CD14-positive monocyte (primary cell): ENCODE results near the gene CTU2. TPM values are rescaled to one million over a fixed set of nuclear protein-coding genes. Genes with fewer than 3 reads are reported as not detected.
A peak's percentile ranks its signal among the peaks of the same experiment; 100 is the strongest.

Source experiments
- DNase-seq, 3 donors: peaks; one replicate each; pipeline ENCODE4 v3.0.0-alpha.2; 2011 to 2022
- H2AFZ ChIP-seq: 2 replicates; pipeline ENCODE4 v1.6.0; 2012; ENCODE audit warnings: mild to moderate bottlenecking, low read depth, low read length, inconsistent platforms; ENCODE audit not compliant: insufficient read depth, poor library complexity, severe bottlenecking
- H3K27ac ChIP-seq, 2 donors: 1 replicate in 1 of 2; 2 replicates in 1 of 2; pipeline ENCODE4 v1.5.1; 2012 to 2013; ENCODE audit warnings: low read length in 2 of 2, control low read depth in 1 of 2, inconsistent platforms in 1 of 2, low read depth in 1 of 2, mild to moderate bottlenecking in 1 of 2
- H3K27me3 ChIP-seq, 2 donors: one replicate each; pipeline versions ENCODE4 v1.6.0 to v1.6.1; 2011 to 2013; ENCODE audit warnings: low read length in 2 of 2; ENCODE audit not compliant: control insufficient read depth in 2 of 2, insufficient read depth in 2 of 2
- H3K36me3 ChIP-seq, 2 donors: replicated peaks in 1 of 2; 1 replicate in 1 of 2; 2 replicates in 1 of 2; pipeline versions ENCODE4 v1.5.1 to v1.6.1; 2012 to 2013; ENCODE audit warnings: low read length in 2 of 2, control low read depth in 1 of 2, inconsistent platforms in 1 of 2, mild to moderate bottlenecking in 1 of 2; ENCODE audit not compliant: insufficient read depth in 2 of 2, control insufficient read depth in 1 of 2
- H3K4me1 ChIP-seq, 2 donors: 1 replicate in 1 of 2; 2 replicates in 1 of 2; pipeline versions ENCODE4 v1.5.1 to v1.6.1; 2012 to 2013; ENCODE audit warnings: low read length in 2 of 2, control low read depth in 1 of 2, inconsistent platforms in 1 of 2, mild to moderate bottlenecking in 1 of 2, moderate library complexity in 1 of 2; ENCODE audit not compliant: insufficient read depth in 2 of 2, control insufficient read depth in 1 of 2
- H3K4me2 ChIP-seq: replicated peaks from 2 replicates; pipeline ENCODE3; 2012; ENCODE audit warnings: low read length, moderate library complexity, mild to moderate bottlenecking; ENCODE audit not compliant: poor library complexity, severe bottlenecking; ENCODE audit errors: extremely low read depth
- H3K4me3 ChIP-seq, 3 experiments: fragments of 200-600 bp in 1 of 3; sonication (generic) in 1 of 3; replicated peaks in 1 of 3; 1 replicate in 2 of 3; 2 replicates in 1 of 3; pipeline ENCODE4 v1.5.1; 2011 to 2013; ENCODE audit warnings: low read length in 3 of 3, mild to moderate bottlenecking in 3 of 3, control low read depth in 2 of 3, low read depth in 2 of 3, inconsistent platforms in 1 of 3, moderate library complexity in 1 of 3
- H3K79me2 ChIP-seq: 2 replicates; pipeline ENCODE4 v1.6.0; 2012; ENCODE audit warnings: mild to moderate bottlenecking, control low read depth, inconsistent platforms, low read length, moderate library complexity; ENCODE audit not compliant: insufficient read depth
- H3K9ac ChIP-seq: 2 replicates; pipeline ENCODE4 v1.6.0; 2017; ENCODE audit warnings: low read length, mild to moderate bottlenecking; ENCODE audit not compliant: insufficient read depth, poor library complexity, severe bottlenecking
- H3K9me3 ChIP-seq, 2 donors: replicated peaks in 1 of 2; 1 replicate in 1 of 2; 2 replicates in 1 of 2; pipeline versions ENCODE4 v1.5.1 to v1.6.1; 2012 to 2013; ENCODE audit warnings: low read length in 2 of 2, control low read depth in 1 of 2; ENCODE audit not compliant: control insufficient read depth in 1 of 2, insufficient read depth in 1 of 2
- H4K20me1 ChIP-seq: 2 replicates; pipeline ENCODE4 v1.6.0; 2012; ENCODE audit warnings: mild to moderate bottlenecking, low read length, control low read depth, moderate library complexity; ENCODE audit not compliant: insufficient read depth
- H3K27ac Mint-ChIP-seq, 7 donors: one replicate each; pipeline ENCODE4 v1.8.0; 2020; ENCODE audit warnings: mild to moderate bottlenecking in 7 of 7, mixed read lengths in 7 of 7, moderate library complexity in 6 of 7, inconsistent platforms in 2 of 7
- H3K27me3 Mint-ChIP-seq, 3 donors: one replicate each; pipeline ENCODE4 v1.8.0; 2021 to 2022; ENCODE audit warnings: low read depth in 3 of 3, mild to moderate bottlenecking in 3 of 3, mixed read lengths in 3 of 3, moderate library complexity in 3 of 3, inconsistent platforms in 1 of 3
- H3K36me3 Mint-ChIP-seq, 2 donors: one replicate each; pipeline ENCODE4 v1.8.0; 2020; ENCODE audit warnings: mixed read lengths in 2 of 2, inconsistent platforms in 1 of 2, mild to moderate bottlenecking in 1 of 2
- H3K4me1 Mint-ChIP-seq: one replicate; pipeline ENCODE4 v1.8.0; 2020; ENCODE audit warnings: mild to moderate bottlenecking, mixed read lengths
- H3K4me3 Mint-ChIP-seq, 2 donors: one replicate each; pipeline ENCODE4 v1.8.0; 2020; ENCODE audit warnings: mild to moderate bottlenecking in 2 of 2, mixed read lengths in 2 of 2, moderate library complexity in 1 of 2
- H3K9me3 Mint-ChIP-seq, 7 donors: one replicate each; pipeline ENCODE4 v1.8.0; 2020 to 2022; ENCODE audit warnings: mixed read lengths in 7 of 7, mild to moderate bottlenecking in 6 of 7, moderate library complexity in 6 of 7, inconsistent platforms in 2 of 7
- WGBS: methylation state at CpG from one replicate; pipeline ENCODE4 v1.1.5; 2013; ENCODE audit warnings: missing lambda C conversion rate; ENCODE audit not compliant: insufficient coverage; 5-methylcytosine and 5-hydroxymethylcytosine counted together
- intact Hi-C, 2 donors: fragments of 100-400 bp; cut with micrococcal nuclease; formaldehyde crosslinking; loops; one replicate each; pipeline versions ENCODE4 v1.15.0 to v1.15.1; 2023
- polyA plus RNA-seq, 3 donors: library from polyadenylated mRNA; depleted of rRNA in 1 of 3; unstranded in 2 of 3; stranded (reverse) in 1 of 3; fragments of 300-500 nt in 2 of 3; fragments of >200 nt in 1 of 3; fragmentation: Illumina TruSeq in 2 of 3; gene quantifications; 1 replicate in 2 of 3; 2 replicates in 1 of 3; pipeline ENCODE4 v1.2.3, GENCODE V29; 2012 to 2021
- TF ChIP-seq, protein P1 (sequence below): fragments of 200-600 bp; IDR thresholded peaks from one replicate; pipeline ENCODE4 v1.8.0; 2022; ENCODE audit warnings: antibody characterized with exemption, mild to moderate bottlenecking

CTU2 gene
- polyA plus RNA-seq, 3 donors: 5.9 to 10.3 (median 7.5) TPM

DNA sequence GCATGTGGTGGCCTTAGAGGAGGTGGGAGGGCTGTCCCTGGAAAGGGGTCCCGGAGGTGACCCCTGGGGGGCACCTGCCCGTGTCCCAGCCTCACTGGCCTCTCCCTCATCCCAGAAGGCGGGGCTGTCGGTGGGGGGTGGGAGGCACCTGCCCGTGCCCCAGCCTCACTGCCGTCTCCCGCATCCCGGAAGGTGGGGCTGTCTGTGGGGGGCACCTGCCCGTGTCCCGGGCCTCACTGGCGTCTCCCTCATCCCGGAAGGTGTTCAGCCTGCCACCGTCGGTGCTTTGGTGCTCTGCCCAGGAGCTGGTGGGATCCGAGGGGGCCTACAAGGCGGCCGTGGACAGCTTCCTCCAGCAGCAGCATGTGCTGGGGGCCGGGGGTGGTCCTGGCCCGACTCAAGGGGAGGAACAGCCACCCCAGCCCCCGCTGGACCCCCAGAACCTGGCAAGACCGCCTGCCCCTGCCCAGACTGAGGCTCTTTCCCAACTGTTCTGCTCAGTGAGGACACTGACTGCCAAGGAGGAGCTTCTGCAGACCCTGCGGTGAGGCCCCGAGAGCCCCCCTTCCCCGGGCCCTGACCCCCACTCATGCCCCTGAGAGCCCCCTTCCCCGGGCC, 6.2 kb downstream of the CTU2 start:
- Histone ChIP-seq H3K27ac (no peak overlapping the region), H3K36me3 (peaks cover 44 to 46% of the 10 kb centered on the region in 2 donors), H2AFZ (no peak overlapping the region), H4K20me1 (peaks cover 58% of the 10 kb centered on the region), H3K27me3 (no peaks in the 10 kb centered on the region), H3K9me3 (no peaks in the 10 kb centered on the region), H3K4me3 (no peak overlapping the region), H3K9ac (no peak overlapping the region), H3K4me2 (no peak overlapping the region), H3K79me2 (peaks cover 3% of the 10 kb centered on the region), H3K4me1 (peaks cover 0 to 4% of the 10 kb centered on the region in 2 donors)
- H3K4me3 Mint-ChIP-seq: no peak overlapping the region
- peaks cover 21 to 53% of the 10 kb centered on the region in 2 donors for H3K36me3 Mint-ChIP-seq
- 81% methylated on average over 16 of the region's 25 CpGs for WGBS
- no peak for DNase-seq
- peaks cover 0 to 2% (median 0%) of the 10 kb centered on the region in 7 donors for H3K9me3 Mint-ChIP-seq
- H3K4me1 Mint-ChIP-seq: peaks cover 2% of the 10 kb centered on the region
- H3K27me3 Mint-ChIP-seq: peaks cover 0 to 2% (median 0%) of the 10 kb centered on the region in 3 donors
- TF ChIP-seq, protein P1, sequence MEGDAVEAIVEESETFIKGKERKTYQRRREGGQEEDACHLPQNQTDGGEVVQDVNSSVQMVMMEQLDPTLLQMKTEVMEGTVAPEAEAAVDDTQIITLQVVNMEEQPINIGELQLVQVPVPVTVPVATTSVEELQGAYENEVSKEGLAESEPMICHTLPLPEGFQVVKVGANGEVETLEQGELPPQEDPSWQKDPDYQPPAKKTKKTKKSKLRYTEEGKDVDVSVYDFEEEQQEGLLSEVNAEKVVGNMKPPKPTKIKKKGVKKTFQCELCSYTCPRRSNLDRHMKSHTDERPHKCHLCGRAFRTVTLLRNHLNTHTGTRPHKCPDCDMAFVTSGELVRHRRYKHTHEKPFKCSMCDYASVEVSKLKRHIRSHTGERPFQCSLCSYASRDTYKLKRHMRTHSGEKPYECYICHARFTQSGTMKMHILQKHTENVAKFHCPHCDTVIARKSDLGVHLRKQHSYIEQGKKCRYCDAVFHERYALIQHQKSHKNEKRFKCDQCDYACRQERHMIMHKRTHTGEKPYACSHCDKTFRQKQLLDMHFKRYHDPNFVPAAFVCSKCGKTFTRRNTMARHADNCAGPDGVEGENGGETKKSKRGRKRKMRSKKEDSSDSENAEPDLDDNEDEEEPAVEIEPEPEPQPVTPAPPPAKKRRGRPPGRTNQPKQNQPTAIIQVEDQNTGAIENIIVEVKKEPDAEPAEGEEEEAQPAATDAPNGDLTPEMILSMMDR: no peak
- H3K27ac Mint-ChIP-seq: peak overlapping the region in 2 of 7 donors; percentile 41 to 67
- intact Hi-C loops: no loop called here

DNA sequence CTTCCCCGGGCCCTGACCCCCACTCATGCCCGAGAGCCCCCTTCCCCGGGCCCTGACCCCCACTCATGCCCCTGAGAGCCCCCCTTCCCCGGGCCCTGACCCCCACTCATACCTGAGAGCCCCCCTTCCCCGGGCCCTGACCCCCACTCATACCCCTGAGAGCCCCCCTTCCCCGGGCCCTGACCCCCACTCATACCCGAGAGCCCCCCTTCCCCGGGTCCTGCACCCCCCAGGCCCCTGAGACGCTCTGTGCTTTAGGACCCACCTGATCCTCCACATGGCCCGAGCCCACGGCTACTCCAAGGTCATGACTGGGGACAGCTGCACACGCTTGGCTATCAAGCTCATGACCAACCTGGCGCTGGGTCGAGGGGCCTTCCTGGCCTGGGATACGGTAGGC, 6.8 kb downstream of the CTU2 start:
- H3K27ac ChIP-seq: no peak overlapping the region
- Mint-ChIP-seq H3K4me1 (no peaks in the 10 kb centered on the region), H3K27me3 (no peaks in the 10 kb centered on the region), H3K9me3 (no peaks in the 10 kb centered on the region), H3K4me3 (no peak overlapping the region), H3K27ac (no peak overlapping the region), H3K36me3 (peaks cover 26 to 59% of the 10 kb centered on the region in 2 donors)
- 88% methylated on average over 4 of the region's 15 CpGs for WGBS
- peaks cover 64% of the 10 kb centered on the region for H4K20me1 ChIP-seq
- H3K4me3 ChIP-seq: no peak overlapping the region
- no peaks in the 10 kb centered on the region for H3K9me3 ChIP-seq
- no peak overlapping the region for H3K4me2 ChIP-seq
- H3K36me3 ChIP-seq: peaks cover 48 to 49% of the 10 kb centered on the region in 2 donors
- no peak for DNase-seq
- no peak overlapping the region for H2AFZ ChIP-seq
- H3K9ac ChIP-seq: no peak overlapping the region
- no peaks in the 10 kb centered on the region for H3K27me3 ChIP-seq
- intact Hi-C loops: no loop called here
- peaks cover 3% of the 10 kb centered on the region for H3K79me2 ChIP-seq
- no peaks in the 10 kb centered on the region for H3K4me1 ChIP-seq
- TF ChIP-seq, protein P1: no peak
